ENCODE data around the gene ARHGEF40.

DNA sequence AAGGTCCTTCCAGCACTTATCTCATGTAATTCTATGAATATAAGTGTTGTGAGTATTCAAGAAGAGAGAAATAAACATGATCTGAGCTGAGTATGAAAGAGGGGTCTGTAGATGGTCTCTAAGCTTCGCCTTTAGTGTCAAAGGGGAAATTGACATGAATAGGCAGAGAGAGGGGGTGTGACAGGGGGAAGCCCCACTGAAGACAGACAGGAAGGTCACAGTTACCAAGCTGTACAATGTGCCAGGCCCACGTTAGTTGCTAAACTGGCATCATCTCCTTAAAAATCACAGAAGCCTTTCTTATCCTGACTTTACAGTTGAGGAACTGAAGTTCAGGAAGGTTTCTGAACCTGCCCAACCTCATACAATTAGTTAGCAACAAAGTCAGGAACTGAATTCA, 7.6 kb downstream of the ARHGEF40 start:
- TF ChIP-seq POLR2AphosphoS5 (IDR thresholded peaks at IDR 0.05; ENCODE audit: borderline replicate concordance, low read depth, low read length) = no peak
- no peak for TF ChIP-seq EZH2 (IDR thresholded peaks at IDR 0.05)
- no peak for TF ChIP-seq FOXP2 (optimal IDR thresholded peaks at IDR 0.05; ENCODE audit: control extremely low read depth, extremely low read length, insufficient read depth)
